HG03457 (cell line): ENCODE results near the gene NIPAL4.
"Not testable (repeated sequence)": the region's sequence is repeated elsewhere in the genome, so short reads cannot be mapped to it uniquely, and the experiment has no call there.

Experiments
- ATAC-seq: cut with Tn5 transposase; IDR thresholded peaks from one replicate; pipeline ENCODE4 v1.9.1; 2021; ENCODE audit warnings: moderate number of reproducible peaks; ENCODE audit not compliant: unreplicated experiment

The NIPAL4 gene

DNA sequence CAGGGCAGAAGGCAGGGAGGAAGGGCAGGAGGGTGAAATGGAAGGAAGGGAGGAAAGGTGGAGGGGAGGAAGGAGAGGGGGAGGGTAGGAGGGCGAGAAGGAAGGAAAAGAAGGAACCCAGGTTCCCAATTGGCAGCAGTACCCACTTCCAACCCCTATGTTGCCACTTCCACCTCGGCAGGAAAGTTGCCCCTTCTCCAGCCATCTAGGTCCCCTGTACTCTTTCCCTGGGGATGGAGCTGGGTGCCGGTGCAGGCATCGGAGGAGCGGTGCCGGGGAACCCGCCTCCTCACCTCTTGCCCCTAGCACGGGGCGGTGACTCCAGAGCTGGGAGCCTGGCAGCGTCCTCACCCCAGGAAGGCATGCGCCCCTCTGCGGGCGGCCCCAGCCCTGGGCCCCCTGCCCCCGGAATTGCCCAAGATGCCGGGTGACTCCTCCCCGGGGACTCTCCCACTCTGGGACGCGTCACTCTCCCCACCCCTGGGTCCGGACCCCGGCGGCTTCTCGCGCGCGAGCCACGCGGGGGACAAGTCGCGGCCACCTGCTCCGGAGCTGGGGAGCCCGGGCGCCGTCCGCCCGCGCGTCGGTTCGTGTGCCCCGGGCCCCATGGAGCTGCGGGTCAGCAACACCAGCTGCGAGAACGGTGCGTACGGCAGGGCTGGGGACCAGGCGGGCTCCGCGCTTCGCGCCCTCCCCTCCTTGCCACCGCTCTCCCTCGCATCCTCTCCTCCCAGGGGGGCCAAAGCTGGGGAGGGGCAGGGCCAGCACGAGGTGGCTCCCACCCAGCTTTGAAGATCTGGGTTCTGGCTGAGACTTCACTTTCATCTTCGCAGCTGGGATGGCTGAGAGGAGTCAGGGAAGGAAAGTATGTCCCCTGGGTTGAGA is at the start of gene NIPAL4:
Gene NIPAL4, plus strand, starts transcription at position 499 of the 885 bp plus-strand sequence. Its CDS starts 108 bp downstream, at position 607.
- ATAC-seq = no peak

DNA sequence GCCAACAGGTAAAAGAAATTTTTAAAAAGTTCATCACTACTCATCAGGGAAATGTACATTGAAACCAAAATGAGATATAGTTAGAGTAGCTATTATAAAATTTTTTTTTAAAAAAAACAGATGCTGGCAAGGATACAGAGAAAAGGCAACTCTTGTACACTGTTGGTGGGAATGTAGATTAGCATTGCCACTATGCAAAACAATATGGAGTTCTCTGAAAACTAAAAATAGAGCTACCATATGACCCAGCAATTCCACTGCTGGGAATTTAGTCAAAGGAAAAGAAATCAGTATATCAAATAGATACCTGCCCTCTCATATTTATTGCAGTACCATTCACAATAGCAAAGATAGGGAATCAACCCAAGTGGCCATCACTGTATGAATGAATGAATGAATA is 44.2 kb upstream of the NIPAL4 start:
- no peak for ATAC-seq

GRCh38 chr5:157419521-157419920 is 40.5 kb upstream of the NIPAL4 start:
- not testable (repeated sequence) for ATAC-seq

DNA sequence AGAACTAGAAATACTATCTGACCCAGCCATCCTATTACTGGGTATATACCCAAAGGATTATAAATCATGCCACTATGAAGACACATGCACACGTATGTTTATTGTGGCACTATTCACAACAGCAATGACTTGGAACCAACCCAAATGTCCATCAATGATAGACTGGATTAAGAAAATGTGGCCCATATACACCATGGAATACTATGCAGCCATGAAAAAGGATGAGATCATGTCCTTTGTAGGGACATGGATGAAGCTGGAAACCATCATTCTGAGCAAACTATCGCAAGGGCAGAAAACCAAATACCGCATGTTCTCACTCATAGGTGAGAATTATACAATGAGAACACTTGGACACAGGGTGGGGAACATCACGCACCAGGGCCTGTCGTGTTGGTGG is 30.1 kb upstream of the NIPAL4 start:
- ATAC-seq = not testable (repeated sequence)

DNA sequence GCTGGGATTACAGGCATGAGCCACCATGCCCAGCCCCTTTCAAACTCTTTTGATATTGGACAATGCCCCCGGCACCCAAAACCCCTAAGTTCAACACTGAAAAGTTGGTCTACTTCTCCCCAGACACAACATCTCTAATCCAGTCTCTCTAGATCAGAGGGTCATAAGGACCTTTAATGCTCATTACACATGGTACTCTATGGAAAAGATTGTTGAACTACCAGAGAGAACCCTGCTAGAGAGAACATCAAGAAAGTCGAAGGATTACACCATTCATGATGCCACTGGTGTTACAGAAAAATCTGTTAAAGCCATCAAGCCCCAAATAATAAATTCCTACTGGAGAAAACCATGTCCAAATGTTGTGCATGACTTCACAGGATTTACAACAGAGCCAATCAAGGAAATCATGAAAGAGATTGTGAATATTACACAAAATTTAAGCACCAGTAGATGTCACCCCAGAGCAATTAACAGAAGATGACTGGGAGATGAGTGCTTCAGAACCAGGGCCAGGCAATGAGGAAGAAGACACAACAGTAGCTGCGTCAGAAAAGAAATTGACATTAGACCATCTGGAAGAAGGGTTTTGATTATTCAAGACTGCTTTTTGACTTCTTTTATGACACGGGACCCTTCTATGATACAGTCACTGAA is 28.3 kb upstream of the NIPAL4 start:
- no peak for ATAC-seq

DNA sequence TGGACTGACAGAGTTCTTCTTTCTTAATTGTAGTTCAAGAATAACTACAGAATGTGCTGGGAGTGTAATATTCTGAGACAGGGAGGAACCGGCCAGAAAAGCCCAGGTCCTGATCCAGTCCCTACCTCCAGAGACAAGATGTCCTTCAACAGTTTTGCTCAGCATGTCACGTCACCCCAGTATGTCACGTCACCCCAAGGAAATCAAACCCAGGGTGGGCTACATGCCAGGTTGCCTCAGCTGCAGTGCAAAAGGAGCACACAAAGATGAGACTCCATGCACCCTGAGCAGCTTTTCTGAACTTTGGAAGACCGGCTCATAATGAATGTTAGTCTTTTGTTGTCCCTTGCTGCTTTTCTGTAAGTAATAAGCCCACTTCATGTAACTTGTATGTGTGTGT is 25.9 kb upstream of the NIPAL4 start:
- no peak for ATAC-seq

DNA sequence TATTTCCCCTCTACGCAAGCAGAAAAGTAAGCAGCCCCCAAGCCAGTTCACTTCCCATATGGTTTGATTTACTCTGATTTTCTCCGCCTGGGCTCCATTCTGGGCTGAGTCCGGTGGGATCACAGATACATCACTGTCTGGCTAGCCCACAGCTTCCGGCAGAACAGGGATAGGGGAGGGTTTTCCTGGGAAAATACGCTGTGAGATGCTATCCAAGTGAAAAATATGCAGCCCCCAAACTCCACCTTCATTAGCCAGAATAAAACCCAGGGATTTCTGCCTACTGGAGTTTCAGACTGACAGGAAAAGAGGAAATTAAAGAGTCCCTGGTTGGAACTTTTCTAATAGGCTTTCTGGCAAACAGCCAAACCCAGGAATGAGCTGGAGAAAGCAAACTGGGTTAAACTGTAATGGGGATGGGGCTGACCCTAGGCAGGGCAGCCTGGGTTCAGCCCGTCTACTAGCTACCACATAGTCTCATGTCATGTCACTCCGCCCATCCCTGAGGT is 16.9 kb upstream of the NIPAL4 start:
- ATAC-seq = no peak

DNA sequence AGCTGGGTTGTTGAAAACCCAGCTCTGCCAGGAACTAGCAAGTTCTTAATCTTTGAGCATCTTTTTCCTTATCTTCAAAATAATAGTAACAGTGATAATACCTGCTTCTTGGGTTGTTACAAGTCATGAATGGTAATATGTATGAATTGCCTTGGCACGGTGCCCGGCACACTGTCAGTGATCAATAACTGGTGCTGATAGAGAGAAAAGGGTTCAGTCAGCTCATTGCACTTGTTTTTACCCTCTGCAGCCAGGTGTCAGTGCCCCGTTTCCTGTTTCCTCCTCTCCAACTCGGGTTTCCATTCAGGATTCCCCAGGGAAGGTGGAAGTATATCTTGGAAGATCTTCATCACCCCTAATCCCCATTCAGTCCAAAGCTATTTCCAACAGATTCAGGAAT is 15.8 kb upstream of the NIPAL4 start:
- ATAC-seq = no peak

GRCh38 chr5:157445745-157446411 is 14.1 kb upstream of the NIPAL4 start:
- ATAC-seq = no peak

DNA sequence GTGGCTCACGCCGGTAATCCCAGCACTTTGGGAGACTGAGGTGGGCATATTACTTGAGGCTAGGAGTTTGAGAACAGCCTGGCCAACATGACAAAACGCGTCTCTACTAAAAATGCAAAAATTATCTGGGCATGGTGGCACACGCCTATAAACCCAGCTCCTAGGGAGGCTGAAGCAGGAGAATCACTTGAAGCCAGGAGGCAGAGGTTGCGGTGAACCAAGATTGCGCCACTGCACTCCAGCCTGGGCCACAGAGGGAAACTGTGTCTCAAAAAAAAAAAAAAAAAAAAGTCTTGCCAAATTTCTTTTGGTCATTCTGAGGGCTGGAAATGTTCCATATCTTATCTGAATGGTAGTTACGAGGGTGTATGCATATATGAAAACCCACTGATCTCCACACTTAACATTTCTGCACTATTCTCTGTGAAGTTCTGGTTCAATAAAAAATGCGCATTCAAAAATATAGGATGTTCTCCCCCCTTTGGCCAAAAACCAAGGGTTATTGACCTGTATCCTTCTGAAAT is 13.5 kb upstream of the NIPAL4 start:
- ATAC-seq = no peak

GRCh38 chr5:157447201-157447637 is 12.8 kb upstream of the NIPAL4 start:
- ATAC-seq = no peak

DNA sequence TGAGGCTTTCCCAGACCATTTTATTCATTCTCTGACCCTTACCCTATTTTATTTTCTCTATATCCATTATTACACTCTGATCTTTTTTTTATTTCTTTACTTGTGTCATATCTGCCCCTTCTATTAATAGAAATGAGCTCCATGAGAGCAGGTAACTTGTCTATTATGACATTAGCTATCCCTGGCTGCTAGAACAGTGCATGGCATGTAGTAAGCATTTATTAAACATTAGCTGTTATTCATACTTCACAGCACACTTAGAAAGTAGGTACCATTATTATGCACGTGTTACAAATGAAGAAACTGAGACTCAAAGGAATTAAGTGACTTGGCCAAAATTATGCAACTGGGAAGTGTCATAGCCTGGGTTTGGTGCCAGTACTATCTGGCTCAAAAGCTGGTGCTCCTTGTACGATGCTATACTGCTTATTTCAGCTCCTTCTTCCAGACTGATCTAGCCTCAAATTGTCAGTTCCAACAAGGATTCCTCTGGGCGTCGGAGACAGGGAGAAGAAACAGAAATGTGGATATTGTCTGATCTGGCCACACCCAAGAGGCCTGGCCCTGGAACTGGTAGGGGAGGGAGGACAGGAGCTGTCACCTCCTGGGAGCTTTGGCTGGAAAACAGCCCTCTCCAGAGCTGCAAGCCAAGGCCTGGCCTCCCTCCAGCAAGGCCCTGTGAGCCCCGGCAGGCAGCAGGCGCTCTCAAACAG is 10.8 kb upstream of the NIPAL4 start:
- no peak for ATAC-seq

- no peak for ATAC-seq
Observed at GRCh38 chr5:157450024-157450423, 10.0 kb upstream of the NIPAL4 start.

DNA sequence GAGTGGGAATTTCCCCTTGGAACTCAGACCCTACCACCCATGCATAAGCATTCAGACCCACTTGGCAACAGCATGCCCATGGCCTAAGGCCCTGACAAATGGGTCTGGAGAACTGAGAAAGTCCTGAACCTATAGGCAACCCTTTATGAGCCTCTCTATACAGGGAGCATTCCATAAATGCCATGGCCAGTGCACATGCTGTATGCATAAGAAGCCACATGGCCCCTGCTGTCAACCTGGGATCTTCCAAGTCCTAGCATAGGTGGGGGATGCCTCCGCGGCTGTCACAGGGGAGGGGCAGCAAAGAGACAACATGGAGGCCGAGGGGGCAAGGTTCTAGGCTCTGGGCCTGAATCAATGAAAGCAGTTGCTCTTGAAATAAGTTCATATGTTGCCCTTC is 8.2 kb upstream of the NIPAL4 start:
- ATAC-seq = no peak

DNA sequence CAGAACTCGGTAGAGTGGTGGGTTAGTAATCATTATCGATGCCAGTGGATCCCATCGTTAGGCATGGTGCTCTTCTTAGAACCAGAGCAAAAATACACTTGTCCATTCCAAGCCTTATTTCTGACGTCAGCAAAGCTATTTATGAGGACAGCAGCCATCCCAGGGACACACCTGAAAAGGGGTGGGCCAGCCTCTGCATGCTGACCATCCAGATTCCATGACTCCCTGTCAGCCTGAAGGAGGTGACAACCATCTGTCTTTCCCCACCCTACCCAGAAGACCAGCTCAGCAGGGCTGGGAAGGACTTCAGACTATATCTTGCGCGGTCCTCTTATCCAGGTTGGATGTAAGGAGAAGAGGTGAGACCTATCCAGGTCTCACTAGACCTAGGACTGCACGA is 5.7 kb upstream of the NIPAL4 start:
- ATAC-seq = no peak

GRCh38 chr5:157455057-157455456 is 5.0 kb upstream of the NIPAL4 start:
- ATAC-seq = no peak

GRCh38 chr5:157456301-157456700 is 3.7 kb upstream of the NIPAL4 start:
- ATAC-seq = no peak

DNA sequence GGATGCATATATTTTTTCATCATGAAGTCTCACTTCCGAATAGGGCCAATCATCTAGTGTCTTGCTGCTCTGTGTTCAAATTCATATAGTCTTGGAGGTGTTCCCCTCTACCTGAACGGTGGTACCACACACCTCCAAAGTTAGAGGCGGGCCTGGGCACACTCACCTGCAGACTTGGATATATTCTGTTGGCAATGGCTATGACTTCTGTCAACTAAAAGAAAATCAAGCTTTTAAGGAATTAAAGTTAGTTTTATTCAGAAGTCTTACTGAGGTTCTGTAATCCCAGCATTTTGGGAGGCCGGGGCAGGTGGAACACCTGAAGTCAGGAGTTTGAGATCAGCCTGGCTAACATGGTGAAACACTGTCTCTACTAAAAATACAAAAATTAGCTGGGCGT is 2.6 kb upstream of the NIPAL4 start:
- ATAC-seq = no peak

DNA sequence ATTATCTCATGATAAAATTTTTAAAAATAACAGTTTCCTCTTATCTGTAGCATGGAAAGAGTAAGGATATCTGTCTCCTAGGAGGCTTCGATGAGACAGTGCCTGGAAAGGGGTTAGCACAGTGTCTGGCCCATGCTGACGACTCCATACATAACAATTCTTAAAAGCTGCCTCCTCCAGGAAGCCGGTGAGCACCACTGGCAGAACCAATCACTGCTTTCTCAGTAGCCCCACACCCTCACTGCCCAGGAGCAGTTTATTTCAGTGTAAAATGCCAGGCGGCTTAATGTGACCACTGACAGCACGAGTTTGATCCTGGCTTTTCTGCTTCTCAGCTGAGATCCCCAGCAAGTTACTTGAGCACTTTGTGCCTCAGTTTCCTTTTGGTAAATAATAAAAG is 1.2 kb upstream of the NIPAL4 start:
- ATAC-seq = no peak

DNA sequence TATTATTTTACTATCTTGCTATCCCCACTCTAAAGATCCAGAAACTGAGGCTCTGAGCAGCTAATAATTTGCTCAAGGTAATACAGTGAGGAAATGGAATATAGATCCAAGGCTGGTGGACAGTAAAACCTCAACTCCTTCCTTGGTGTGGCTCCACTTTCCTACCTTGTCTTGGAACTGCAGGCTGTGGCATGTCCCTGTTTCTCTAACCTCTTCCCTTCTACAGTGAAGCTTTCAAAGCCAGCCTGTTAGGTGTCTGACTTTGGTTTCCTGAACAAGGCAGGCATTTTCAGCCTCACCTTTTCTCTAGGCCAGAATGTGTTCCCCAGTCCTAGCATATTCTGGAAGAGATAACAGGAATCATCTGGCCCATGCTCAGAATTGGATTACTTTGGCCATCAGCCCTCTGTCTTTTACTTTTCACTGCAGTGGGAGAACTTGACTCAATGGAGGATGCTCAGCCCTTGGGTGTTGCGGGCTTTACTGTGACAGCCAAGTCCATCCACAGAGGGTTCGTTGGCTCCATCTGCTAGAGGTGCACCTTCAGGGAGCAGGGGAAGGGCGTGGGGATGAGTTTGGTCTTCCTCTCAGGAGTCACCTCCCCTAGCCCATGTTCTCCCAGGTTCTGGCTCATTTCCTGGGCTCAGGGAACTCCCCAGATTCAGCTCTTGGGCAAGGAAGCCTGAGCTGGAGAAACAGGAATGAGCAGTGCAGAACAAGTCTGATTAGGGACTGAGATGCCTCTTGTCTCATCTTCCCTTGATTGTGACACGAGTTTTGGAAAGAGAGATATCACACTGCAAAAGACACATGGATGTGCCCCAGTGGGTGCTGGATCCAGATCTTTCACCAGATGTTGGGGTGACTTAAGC is 1.1 kb downstream of the NIPAL4 start:
- no peak for ATAC-seq
